GM19397 (cell line): ENCODE measurements around the gene XRCC5.
A peak's percentile ranks its signal among the peaks of the same experiment; 100 is the strongest.
"Not testable (repeated sequence)": the region's sequence is repeated elsewhere in the genome, so short reads cannot be mapped to it uniquely, and the experiment has no call there.

Source experiments
- ATAC-seq: cut with Tn5 transposase; IDR thresholded peaks from one replicate; pipeline ENCODE4 v1.9.1; 2021; ENCODE audit warnings: mild to moderate bottlenecking, moderate library complexity; ENCODE audit not compliant: unreplicated experiment

The XRCC5 gene

DNA sequence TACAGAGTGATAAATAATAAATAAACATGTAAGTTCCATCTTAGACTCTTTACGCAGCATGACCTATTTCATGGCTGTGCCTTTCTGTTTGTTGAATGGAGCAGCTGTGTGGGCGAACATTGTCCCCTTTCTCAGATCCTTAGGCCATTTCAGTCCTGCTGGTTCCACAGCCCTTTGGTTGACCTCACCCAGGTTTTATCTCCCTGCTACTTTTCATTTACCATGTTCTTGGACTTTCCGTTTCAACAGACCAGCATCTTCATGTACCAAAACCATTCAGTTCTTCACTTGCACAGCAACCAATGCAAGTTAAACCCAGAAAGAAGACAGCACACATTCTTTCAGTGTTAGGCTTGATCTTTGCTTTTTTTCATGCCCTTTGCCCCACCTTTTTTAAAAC, 83.8 kb downstream of the XRCC5 start:
- ATAC-seq, result no peak

DNA sequence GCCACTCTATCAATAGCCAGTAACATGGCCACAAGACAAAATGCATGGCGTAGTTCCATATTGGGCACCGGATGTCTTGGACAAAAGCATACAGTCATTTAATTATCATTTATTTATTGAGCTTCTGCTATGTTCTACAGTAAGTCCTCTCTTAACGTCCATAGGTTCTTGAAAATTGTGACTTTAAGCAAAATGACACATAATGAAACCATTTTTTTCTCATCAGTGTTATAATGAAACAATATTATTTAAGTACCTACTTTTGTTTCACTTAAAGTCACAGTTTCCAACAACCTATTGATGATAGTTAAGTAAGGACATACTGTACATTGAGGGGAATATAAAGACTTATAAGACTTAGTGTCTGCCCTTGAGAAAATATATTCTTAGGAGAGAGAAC, 84.9 kb downstream of the XRCC5 start:
- no peak for ATAC-seq

DNA sequence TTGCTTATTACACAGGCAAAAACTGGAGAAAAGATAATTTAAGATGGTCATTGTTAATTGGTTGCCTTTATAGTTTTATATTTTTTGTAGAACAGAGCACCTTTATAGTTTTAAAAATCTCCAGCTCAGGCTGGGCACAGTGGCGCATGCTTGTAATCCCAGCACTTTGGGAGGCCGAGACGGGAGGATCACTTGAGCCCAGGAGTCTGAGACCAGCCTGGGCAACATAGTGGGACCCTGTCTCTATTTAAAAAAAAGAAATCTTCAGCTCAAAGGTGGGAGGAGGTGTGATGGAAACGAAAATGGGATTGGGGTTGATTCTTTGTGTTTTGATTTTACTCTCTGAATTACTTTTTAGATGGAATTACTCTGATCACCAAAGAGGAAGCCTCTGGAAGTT, 85.4 kb downstream of the XRCC5 start:
- no peak for ATAC-seq

DNA sequence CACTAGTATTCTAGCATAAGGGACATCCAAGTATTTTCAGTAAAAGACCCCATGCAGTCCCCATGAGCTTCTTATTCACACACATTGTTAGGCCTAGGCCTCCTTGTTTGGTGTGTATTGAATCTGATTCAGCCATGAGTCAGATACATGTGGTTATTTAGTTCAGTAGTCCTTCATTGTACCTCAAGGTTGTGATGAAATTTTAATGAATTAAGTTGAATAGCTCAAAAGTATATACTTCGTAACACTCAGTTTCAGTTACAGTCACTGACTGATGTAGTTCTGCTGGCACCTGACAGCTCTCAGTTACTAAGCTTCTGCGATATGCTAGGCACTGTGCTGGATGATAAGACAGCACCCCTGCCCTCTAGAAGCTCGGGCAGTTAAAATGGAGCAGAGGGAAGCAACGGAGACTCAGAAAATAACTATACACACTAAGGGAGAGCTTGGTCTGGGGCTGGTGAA, 86.4 kb downstream of the XRCC5 start:
- no peak for ATAC-seq

DNA sequence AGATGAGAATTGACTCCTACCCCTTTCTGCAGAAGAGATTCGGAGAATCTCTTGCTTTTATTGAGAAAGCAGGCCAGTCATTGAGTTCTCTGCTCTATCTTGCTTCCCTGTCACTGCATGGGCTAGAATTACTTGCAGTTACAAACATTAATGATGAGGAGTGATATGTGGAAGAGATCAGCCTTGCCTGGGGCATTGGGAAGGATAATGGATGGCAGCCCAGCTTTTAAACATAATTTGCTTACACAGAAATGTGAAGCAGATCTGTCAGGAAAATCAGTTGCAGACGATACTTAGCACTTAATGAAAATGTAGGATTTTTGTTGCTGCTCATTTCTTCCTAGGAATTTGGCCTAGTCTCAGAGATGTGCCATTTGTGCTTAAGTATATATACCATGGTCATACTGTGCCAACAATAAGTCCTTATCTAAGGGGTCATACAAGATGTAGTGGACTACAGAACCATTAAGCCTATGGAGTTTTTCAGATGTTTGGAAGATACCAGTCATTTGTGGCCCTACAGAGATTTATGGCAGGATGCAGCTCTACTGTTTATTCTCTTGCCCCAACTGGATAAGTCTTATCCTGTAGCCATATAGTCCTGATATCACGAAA, 92.7 kb downstream of the XRCC5 start:
- ATAC-seq, result no peak

DNA sequence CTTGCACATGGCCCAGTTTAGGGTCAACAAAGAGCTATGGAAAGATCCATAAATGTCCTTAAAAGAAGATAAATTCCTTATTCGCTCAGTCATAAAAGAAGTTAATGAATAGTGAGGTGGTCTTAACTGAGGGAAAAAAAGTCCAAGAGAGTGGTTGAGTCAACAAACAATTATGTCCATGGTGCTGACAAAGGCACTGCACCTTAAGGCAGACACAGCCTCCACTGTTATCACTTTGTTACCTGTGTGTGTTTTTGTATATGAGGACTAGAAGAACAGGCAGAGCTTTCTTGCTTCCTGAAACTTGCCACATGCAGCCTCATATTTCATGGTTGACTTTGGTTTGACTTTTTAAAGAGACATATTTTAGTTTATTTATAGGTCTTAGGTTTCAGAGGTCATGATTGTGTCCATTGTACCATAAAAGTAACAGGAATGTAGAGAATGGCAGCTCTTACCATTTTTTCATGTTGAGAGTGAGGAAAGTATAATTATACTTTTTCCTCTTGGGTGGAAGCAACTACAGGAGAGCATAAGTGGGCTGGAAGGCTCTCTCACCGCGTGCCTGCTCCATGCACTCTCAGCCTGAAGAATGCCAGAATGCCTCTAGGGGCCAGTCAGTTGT, 93.6 kb downstream of the XRCC5 start:
- ATAC-seq, result no peak

DNA sequence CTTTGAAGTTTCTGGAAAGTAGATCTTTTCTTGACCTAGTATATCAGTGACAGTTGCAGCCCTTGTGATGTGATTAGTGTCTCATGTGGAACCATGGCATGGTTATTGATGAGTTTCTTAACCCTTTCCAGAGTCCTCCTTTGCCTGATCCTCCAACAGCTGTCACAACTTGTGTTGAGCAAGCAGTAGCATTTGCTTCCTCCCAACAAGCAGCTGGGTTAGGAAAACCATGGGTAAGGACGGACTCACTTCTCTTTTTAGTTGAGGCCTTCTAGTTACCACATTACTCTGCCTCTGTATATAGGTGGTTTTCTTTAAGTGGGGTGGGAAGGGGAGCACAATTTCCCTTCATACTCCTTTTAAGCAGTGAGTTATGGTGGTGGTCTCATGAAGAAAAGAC, 96.3 kb downstream of the XRCC5 start:
- ATAC-seq, result no peak

DNA sequence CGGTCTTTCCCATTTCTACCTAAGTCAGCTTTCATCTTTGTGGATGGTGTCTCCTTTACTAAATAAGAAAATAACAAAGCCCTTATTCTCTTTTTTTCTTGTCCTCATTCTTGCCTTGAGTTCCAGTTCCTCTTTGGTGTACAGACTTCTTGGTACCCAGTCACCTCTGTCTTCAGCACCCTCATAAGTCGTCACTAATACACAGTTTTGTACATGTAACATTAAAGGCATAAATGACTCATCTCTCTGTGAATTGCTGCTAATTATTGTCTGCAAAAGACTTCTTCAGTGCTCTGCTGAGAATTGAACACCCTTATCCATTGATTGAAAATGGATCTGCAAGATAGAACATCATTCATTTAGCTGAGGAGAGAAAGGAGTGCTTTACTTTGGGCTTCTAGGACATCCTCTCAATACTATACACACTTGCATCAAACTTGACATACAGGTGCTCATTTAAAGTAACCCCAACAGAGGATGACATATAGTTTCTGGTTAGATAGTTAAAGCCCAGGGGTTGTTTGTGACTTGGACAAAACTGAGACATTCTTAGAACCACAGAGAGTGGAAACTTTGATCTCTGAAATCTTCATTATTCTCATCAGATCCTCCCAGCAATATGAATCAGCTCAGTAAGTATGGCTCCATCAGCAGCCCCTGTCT, 97.0 kb downstream of the XRCC5 start:
- ATAC-seq, result peak; percentile 69

DNA sequence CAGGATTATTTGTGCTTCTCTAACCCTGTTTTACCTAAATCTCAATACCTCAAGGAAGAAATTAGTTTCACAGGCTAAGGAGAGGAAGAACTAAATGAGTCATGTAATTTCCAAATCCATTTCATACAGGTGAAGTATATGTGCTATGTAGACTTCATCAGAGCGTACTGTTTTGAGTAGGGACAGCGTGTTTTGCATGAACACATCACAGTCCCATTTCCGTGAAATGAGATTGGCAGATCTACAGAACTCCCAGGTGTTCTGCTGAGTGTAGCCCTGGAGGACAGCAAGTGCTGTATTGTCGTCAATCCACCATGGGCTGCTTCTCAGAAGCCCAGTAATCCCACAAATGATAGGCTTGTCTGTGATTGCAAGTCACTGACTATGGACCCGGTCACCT, 97.7 kb downstream of the XRCC5 start:
- ATAC-seq, result peak; percentile 46

DNA sequence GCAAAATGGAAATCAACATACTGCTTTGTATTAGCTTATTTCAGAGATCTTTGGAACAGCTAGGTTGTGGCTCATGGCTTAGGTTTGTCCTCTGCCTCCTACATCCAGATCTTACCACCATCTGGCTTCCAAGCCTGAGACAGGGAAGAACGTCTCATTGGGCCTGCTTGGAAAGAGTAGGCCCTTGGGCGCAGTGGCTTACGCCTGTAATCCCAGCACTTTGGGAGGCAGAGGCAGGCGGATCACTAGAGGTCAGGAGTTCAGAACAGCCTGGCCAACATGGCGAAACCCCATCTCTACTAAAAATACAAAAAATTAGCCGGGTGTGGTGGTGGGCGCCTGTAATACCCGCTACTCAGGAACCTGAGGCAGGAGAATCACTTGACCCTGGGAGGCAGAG, 99.5 kb downstream of the XRCC5 start:
- ATAC-seq, result not testable (repeated sequence)

DNA sequence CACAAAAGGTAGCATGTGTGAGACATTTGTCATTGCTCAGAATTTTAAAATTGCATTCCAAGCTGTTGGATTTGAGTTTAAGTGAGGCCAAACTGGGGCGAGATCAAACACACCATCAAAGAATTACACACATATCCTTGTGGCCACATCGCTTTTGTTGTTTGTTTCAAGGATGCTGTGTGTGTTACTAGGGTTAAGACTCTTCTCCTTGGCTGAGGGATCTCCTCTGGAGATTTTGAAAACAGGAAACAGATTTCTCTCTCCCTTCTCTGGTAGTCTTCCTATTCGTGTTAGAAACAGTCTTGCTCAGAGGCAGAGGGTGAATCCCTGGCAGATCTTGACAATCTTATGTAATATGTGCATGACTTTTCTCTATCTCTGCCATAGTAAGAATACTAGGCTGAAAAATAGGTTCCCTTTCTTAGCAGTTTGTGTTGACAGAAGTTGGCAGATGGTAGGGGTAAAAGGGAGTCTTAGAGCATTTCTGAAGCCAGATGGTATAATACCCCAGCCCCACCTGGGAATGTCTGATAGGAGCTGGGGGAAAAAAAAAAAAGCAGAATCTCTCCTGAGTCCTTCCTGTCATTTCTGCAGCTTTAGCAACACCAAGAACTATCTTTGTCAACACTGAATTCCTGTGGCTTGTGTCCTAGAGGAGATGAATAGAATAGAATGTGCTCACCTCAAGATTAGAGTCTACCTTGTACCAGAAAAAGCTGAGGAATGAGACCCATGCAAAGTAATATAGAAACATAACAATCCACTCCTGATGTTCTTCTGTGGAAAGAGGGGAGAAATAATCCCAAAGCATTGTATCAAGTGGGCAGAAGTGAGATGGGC, 101.8 kb downstream of the XRCC5 start:
- no peak for ATAC-seq

DNA sequence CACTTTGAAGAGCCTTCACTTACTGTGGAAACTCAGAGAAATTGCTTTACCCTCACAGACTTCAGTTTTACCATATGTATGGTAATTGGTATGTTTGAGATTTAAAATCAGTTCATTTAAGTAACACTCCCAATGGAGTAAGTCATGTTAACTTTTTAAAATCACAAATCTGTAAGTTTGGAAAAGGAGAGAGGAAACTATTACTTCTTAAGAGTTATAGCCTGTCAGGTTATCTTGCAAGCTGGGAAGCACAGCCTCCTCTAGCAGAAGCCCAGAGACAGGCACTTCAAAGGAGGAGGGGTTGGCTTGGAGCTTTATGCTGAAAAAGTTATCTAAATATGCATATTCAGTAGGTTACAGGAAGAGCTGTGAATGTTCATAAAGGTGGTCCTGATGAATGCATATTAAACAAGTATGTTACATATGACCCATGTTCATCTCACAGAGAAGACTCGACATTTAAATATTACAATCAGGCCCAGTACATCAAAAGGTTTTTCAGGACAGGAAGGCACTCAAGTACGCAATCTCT, 102.5 kb downstream of the XRCC5 start:
- ATAC-seq, result no peak

DNA sequence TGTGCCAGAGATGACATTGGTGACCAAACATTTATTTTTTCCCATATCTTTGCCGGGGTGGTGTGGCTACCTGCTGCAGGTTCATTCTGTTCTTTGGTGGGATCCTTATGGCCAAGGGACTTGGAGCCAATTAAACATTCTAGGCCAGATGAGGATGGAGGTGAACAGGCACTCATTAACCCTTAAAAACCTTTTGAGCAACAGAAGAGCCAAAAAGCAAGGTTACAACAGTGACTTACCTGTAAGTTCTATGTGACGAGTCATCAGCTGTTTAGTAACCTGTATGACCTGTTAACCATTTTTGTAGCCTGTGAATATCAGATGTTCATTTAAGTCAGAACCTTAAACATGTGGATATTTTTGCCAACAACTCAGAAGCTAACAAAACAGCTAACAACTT, 105.6 kb downstream of the XRCC5 start:
- no peak for ATAC-seq

DNA sequence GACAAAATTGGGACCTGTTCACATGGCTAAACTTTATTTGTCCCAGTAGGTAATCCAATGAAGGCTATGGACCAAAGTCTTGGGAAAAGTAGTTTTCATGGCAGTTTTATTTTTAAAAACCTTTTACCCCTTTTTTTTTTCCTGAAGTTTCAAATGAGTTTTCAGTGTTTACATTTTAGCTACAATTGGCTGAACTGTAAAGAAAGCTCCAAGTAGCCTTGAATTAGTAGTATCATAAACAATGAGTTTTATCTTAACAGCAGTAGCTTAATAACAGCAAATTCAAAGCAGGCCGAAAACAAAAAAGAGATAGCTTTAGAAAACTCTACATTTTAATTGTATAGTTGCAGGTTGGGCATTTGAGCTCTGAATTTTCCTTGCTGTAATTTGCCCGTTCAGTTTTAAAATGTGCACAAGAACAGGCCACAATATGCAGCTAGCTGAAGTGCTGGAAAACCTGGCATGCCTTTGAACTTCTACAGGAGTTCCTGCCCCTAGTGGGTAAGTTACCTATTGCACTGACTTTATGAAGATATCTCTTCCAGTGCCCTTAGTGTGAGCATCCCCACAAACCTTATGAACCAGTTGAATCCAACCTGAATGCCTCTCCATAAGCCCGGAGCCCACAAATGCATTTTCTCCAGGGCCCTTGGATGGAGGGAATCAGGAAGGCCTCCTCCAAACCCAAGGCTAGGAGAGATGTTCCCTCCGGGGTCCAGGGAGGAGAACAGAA, 106.7 kb downstream of the XRCC5 start:
- no peak for ATAC-seq

DNA sequence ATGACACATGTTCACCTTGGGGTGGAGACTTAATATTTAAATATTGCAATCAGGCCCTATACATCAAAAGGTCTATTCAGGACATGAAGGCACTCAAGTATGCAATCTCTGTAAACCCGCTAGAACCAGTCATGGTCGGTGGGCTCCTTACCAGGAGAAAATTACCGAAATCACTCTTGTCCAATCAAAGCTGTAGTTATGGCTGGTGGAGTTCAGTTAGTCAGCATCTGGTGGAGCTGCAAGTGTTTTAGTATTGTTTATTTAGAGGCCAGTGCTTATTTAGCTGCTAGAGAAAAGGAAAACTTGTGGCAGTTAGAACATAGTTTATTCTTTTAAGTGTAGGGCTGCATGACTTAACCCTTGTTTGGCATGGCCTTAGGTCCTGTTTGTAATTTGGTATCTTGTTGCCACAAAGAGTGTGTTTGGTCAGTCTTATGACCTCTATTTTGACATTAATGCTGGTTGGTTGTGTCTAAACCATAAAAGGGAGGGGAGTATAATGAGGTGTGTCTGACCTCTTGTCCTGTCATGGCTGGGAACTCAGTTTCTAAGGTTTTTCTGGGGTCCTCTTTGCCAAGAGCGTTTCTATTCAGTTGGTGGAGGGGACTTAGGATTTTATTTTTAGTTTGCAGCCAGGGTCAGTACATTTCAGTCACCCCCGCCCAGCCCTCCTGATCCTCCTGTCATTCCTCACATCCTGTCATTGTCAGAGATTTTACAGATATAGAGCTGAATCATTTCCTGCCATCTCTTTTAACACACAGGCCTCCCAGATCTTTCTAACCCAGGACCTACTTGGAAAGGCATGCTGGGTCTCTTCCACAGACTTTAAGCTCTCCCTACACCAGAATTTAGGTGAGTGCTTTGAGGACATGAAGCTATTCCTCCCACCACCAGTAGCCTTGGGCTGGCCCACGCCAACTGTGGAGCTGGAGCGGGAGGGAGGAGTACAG, 108.1 kb downstream of the XRCC5 start:
- no peak for ATAC-seq

DNA sequence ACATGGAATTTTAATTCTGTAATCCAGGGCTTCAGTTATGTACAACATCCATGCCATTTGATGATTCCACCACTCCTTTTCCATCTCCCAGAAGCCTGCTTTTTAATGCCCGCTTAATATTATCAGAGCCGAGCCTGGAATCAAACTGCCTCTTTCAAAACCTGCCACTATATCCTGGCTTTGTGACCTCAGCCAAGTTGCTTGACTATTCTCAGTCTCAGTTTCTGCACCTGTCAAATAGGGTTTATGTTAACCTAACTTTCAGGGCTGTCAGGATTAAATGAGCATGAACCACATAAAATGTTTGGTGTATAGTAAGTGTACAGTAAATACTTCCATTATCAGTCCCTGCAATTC, 108.7 kb downstream of the XRCC5 start:
- ATAC-seq, result no peak

DNA sequence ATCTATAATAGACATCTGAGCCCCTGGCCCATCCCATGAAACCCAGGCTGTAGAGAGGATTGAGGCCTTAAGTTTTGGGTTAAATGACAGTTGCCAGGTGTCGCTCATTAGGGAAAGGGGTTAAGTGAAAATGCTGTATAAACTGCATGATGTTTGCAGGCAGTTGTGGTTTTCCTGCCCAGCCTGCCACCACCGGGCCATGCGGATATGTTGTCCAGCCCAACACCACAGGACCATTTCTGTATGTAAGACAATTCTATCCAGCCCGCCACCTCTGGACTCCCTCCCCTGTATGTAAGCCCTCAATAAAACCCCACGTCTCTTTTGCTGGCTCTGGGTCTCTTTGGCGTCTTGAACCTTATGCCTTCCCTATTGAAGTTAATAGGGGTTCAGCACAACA, 110.7 kb downstream of the XRCC5 start:
- no peak for ATAC-seq

DNA sequence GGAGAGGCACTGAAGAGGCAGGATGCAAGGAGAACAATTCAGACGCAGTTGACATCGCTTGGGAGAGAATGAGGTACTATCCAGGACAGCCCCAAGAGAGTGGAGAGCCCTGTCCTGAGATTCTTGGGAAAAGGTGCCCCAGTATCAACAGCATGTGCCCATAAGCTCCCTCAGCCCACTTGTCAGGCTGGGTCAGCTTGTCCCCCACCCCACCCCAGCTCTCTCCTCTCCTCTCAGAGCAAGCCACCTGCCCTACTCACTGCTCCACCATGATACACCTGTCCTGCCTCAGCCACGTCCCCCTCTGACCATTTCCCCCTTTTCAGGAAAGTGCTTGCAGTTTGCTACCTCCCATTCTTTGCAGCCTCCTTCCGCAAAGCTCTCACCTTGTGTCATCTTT, 111.8 kb downstream of the XRCC5 start:
- no peak for ATAC-seq

DNA sequence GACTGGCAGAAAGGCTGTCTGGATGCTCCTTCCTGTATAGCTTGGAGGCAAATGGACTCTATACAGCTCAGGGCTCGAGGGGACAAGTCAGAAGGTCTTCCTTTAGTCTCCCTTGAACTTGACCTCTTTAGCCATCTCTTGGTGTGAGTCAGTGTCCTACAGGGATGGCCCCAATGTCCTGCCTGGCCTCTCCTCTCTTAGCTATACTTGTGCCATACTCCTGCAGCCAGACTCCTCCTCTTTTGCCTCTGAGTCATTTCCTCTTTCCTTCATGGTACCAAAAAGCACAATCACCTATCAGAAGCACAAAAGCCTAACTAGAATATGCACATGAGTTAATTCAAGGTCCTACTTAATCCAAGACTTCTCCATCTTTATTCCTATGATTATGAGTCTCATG, 112.7 kb downstream of the XRCC5 start:
- ATAC-seq, result no peak
